ENCODE results near the gene CERS5.

- TF ChIP-seq POLR2A (IDR thresholded peaks at IDR 0.05) (no peak), CTCF (IDR thresholded peaks at IDR 0.05) (no peak), EP300 (IDR thresholded peaks at IDR 0.05) (no peak)
Measured at GRCh38 chr12:50100561-50100960, 66.6 kb downstream of the CERS5 start.
